ENCODE measurements around the gene PTPN23.

DNA sequence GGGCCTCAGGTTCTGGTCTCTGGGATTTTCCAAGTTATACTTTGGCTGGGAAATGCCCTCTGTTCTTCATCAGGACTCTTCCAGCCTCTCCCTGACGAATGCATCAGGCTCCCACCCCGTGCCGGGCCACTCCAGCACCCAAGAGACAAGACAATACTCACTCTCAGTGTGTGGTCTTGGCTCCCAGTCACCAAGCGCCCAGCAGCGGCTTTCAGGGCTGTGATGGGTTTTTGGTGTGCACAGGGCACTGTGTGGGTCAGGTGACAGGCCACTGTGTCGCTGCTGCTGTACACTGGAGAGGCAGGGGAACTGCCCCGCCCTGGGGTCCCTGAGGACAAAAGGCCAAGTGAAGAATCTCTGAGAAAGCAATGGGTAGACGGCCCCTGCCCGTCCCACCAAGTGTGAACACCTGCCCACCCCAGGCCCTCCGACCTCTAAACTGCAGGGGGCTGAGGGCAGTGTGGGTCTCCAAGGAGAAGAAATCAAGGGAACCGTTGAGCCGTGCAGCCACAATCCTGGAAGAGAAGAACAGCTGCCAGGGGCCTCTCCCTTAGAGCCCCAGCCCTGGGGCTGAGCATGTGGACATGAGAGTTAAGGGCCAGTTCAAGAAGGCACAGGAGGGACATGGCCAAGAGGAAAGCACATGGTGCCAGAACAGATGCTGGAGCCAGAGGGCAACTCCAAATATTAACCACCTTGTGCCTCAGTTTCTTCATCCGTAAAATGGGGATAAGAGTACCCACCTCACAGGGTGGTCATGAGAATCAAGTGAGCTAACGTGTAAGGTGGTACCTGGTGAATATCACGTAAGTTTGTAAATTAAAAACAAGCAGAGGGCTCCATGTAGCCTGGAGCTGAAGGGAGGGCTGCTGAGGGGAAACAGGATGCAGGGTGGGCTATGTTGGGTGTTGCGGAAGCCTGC, 34.1 kb downstream of the PTPN23 start:
- TF ChIP-seq, protein P1, sequence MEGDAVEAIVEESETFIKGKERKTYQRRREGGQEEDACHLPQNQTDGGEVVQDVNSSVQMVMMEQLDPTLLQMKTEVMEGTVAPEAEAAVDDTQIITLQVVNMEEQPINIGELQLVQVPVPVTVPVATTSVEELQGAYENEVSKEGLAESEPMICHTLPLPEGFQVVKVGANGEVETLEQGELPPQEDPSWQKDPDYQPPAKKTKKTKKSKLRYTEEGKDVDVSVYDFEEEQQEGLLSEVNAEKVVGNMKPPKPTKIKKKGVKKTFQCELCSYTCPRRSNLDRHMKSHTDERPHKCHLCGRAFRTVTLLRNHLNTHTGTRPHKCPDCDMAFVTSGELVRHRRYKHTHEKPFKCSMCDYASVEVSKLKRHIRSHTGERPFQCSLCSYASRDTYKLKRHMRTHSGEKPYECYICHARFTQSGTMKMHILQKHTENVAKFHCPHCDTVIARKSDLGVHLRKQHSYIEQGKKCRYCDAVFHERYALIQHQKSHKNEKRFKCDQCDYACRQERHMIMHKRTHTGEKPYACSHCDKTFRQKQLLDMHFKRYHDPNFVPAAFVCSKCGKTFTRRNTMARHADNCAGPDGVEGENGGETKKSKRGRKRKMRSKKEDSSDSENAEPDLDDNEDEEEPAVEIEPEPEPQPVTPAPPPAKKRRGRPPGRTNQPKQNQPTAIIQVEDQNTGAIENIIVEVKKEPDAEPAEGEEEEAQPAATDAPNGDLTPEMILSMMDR (IDR thresholded peaks at IDR 0.05; ENCODE audit: low read length), result no peak
- TF ChIP-seq EZH2 (optimal IDR thresholded peaks at IDR 0.05; ENCODE audit: low read depth, low read length) (no peak), EZH2phosphoT487 (IDR thresholded peaks at IDR 0.05; ENCODE audit: low read length) (no peak)
